PC-9 (cell line): Measurements from ENCODE around the gene LYRM1.

Source experiments
- EZH2 ChIP-seq: fragments of 200-600 bp; sonication (generic); IDR thresholded peaks from 2 replicates; pipeline ENCODE4 v1.8.0; 2017; ENCODE audit warnings: antibody characterized with exemption, low read depth
- TF ChIP-seq, protein P1 (sequence below): fragments of 200-600 bp; sonication (generic); conservative IDR thresholded peaks from 2 replicates; pipeline ENCODE4 v1.6.1; 2017; ENCODE audit warnings: mixed run types, antibody characterized with exemption, mild to moderate bottlenecking, moderate library complexity

DNA sequence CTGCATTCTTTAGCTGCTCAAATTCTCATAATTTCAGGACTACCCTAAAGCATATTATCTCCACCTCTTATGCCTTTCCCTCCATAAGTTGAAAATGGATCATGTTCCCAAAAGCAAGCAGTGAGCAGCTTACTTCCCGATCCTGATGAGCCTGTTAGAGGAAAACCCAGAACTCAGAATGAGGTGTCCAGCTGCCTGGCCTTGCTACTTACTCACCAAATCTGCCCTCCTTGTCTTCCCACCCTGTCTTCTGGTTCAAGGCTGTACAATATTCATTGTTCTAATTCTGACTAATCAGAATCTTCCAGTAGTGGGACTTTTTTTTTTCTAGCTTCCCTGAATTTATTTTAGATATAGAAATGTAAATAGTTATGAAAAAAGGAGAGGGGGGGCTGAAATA is 10.8 kb downstream of the LYRM1 start:
- TF ChIP-seq, protein P1, sequence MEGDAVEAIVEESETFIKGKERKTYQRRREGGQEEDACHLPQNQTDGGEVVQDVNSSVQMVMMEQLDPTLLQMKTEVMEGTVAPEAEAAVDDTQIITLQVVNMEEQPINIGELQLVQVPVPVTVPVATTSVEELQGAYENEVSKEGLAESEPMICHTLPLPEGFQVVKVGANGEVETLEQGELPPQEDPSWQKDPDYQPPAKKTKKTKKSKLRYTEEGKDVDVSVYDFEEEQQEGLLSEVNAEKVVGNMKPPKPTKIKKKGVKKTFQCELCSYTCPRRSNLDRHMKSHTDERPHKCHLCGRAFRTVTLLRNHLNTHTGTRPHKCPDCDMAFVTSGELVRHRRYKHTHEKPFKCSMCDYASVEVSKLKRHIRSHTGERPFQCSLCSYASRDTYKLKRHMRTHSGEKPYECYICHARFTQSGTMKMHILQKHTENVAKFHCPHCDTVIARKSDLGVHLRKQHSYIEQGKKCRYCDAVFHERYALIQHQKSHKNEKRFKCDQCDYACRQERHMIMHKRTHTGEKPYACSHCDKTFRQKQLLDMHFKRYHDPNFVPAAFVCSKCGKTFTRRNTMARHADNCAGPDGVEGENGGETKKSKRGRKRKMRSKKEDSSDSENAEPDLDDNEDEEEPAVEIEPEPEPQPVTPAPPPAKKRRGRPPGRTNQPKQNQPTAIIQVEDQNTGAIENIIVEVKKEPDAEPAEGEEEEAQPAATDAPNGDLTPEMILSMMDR: no peak
- TF ChIP-seq EZH2: no peak
